ENCODE results near the gene GBA3.

The GBA3 gene

GRCh38 chr4:22668301-22668700 lies 24.4 kb upstream of the GBA3 start:
- H3K14ac ChIP-seq (ENCODE audit: low read length) = no peak overlapping the region
- no peak overlapping the region for H2BK5ac ChIP-seq (ENCODE audit: low read length)
- H4K8ac ChIP-seq (ENCODE audit: low read depth, low read length) = no peak overlapping the region
- H3K9me3 ChIP-seq (replicated peaks in 1 of 2; ENCODE audit: control insufficient read depth in 2 of 2, insufficient read depth in 1 of 2, low read depth in 1 of 2, low read length in 2 of 2) = no peaks in the 10 kb centered on the region
- no peak overlapping the region for H4K91ac ChIP-seq (ENCODE audit: low read depth, low read length, poor library complexity)
- no peak overlapping the region for H3K23ac ChIP-seq (ENCODE audit: low read depth, low read length, poor library complexity)
- no peak overlapping the region for H3K9ac ChIP-seq (ENCODE audit: low read depth, low read length, poor library complexity)
- H2BK15ac ChIP-seq (ENCODE audit: low read length) = no peak overlapping the region
- no peak overlapping the region for H3K4ac ChIP-seq (ENCODE audit: low read length)
- H3K18ac ChIP-seq (ENCODE audit: low read length) = no peak overlapping the region
- no peak overlapping the region for H2AFZ ChIP-seq (ENCODE audit: low read length)
- no peak for DNase-seq (ENCODE audit: low spot score)
- H2BK120ac ChIP-seq (ENCODE audit: low read depth, low read length) = no peak overlapping the region
- H3K4me3 ChIP-seq (ENCODE audit: low read length in 2 of 2) = no peak overlapping the region
- H3K4me1 ChIP-seq (ENCODE audit: control insufficient read depth in 2 of 2, insufficient read depth in 1 of 2, low read depth in 1 of 2, low read length in 2 of 2) = no peaks in the 10 kb centered on the region
- no peak overlapping the region for H2BK12ac ChIP-seq (ENCODE audit: low read length)
- H3K79me1 ChIP-seq (ENCODE audit: low read depth, low read length) = no peaks in the 10 kb centered on the region
- no peaks in the 10 kb centered on the region for H3K36me3 ChIP-seq (replicated peaks in 1 of 2; ENCODE audit: control insufficient read depth in 2 of 2, insufficient read depth in 2 of 2, low read length in 2 of 2)
- no peak overlapping the region for H3K4me2 ChIP-seq (ENCODE audit: insufficient read depth, low read length, poor library complexity, severe bottlenecking)
- H3K27ac ChIP-seq (replicated peaks; ENCODE audit: low read length) = no peak overlapping the region
- H2AK5ac ChIP-seq (ENCODE audit: low read depth, low read length) = no peak overlapping the region
- H3K27me3 ChIP-seq (ENCODE audit: control insufficient read depth in 3 of 3, insufficient read depth in 3 of 3, low read depth in 1 of 3, low read length in 3 of 3) = no peaks in the 10 kb centered on the region

GRCh38 chr4:22668702-22669101 lies 24.0 kb upstream of the GBA3 start:
- Histone ChIP-seq H3K4ac (ENCODE audit: low read length) (no peak overlapping the region), H3K79me1 (ENCODE audit: low read depth, low read length) (no peaks in the 10 kb centered on the region), H3K9me3 (replicated peaks in 1 of 2; ENCODE audit: control insufficient read depth in 2 of 2, insufficient read depth in 1 of 2, low read depth in 1 of 2, low read length in 2 of 2) (no peaks in the 10 kb centered on the region), H3K36me3 (replicated peaks in 1 of 2; ENCODE audit: control insufficient read depth in 2 of 2, insufficient read depth in 2 of 2, low read length in 2 of 2) (no peaks in the 10 kb centered on the region), H3K14ac (ENCODE audit: low read length) (no peak overlapping the region), H3K4me1 (ENCODE audit: control insufficient read depth in 2 of 2, insufficient read depth in 1 of 2, low read depth in 1 of 2, low read length in 2 of 2) (no peaks in the 10 kb centered on the region), H2BK5ac (ENCODE audit: low read length) (no peak overlapping the region), H4K8ac (ENCODE audit: low read depth, low read length) (no peak overlapping the region), H3K27me3 (ENCODE audit: control insufficient read depth in 3 of 3, insufficient read depth in 3 of 3, low read depth in 1 of 3, low read length in 3 of 3) (no peaks in the 10 kb centered on the region), H2AK5ac (ENCODE audit: low read depth, low read length) (no peak overlapping the region), H3K9ac (ENCODE audit: low read depth, low read length, poor library complexity) (no peak overlapping the region), H2BK12ac (ENCODE audit: low read length) (no peak overlapping the region), H4K91ac (ENCODE audit: low read depth, low read length, poor library complexity) (no peak overlapping the region), H2AFZ (ENCODE audit: low read length) (no peak overlapping the region), H3K18ac (ENCODE audit: low read length) (no peak overlapping the region), H3K4me3 (ENCODE audit: low read length in 2 of 2) (no peak overlapping the region), H2BK15ac (ENCODE audit: low read length) (no peak overlapping the region), H2BK120ac (ENCODE audit: low read depth, low read length) (no peak overlapping the region), H3K27ac (replicated peaks; ENCODE audit: low read length) (no peak overlapping the region), H3K4me2 (ENCODE audit: insufficient read depth, low read length, poor library complexity, severe bottlenecking) (no peak overlapping the region), H3K23ac (ENCODE audit: low read depth, low read length, poor library complexity) (no peak overlapping the region)
- DNase-seq (ENCODE audit: low spot score) = no peak

DNA sequence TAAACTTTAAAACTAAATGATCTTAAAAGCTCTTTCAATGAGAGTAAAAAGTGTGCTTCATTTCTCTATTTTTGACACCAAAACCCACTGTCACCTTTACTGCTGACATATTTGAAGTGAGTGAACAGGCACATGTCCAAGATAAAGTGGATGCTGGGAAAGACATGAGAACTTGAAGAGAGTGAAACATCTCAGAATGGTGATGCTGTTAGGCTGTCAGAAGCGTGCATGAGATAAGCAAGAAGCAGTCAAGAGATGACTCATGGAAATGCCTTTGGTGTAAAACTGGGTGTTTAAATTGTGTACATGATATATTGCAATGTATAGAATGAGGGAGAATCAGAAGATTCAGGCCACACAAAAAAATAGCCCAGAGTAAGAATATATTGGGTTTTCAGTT lies 21.8 kb upstream of the GBA3 start:
- H3K27me3 ChIP-seq (ENCODE audit: control insufficient read depth in 3 of 3, insufficient read depth in 3 of 3, low read depth in 1 of 3, low read length in 3 of 3) = no peaks in the 10 kb centered on the region
- no peak overlapping the region for H3K4ac ChIP-seq (ENCODE audit: low read length)
- no peak overlapping the region for H3K18ac ChIP-seq (ENCODE audit: low read length)
- H3K9me3 ChIP-seq (replicated peaks in 1 of 2; ENCODE audit: control insufficient read depth in 2 of 2, insufficient read depth in 1 of 2, low read depth in 1 of 2, low read length in 2 of 2) = no peaks in the 10 kb centered on the region
- H3K27ac ChIP-seq (replicated peaks; ENCODE audit: low read length) = no peak overlapping the region
- H3K4me1 ChIP-seq (ENCODE audit: control insufficient read depth in 2 of 2, insufficient read depth in 1 of 2, low read depth in 1 of 2, low read length in 2 of 2) = no peaks in the 10 kb centered on the region
- H3K23ac ChIP-seq (ENCODE audit: low read depth, low read length, poor library complexity) = no peak overlapping the region
- no peak overlapping the region for H3K9ac ChIP-seq (ENCODE audit: low read depth, low read length, poor library complexity)
- no peak for DNase-seq (ENCODE audit: low spot score)
- H3K36me3 ChIP-seq (replicated peaks in 1 of 2; ENCODE audit: control insufficient read depth in 2 of 2, insufficient read depth in 2 of 2, low read length in 2 of 2) = no peaks in the 10 kb centered on the region
- H3K14ac ChIP-seq (ENCODE audit: low read length) = no peak overlapping the region
- WGBS, 2 donors (ENCODE audit: extremely low coverage in 2 of 2, insufficient read length in 2 of 2, insufficient replicate concordance in 1 of 2) = no CpG with 5 or more reads among the region's 1 CpG
- no peak overlapping the region for H3K4me3 ChIP-seq (ENCODE audit: low read length in 2 of 2)
- no peak overlapping the region for H2BK5ac ChIP-seq (ENCODE audit: low read length)
- no peak overlapping the region for H2AFZ ChIP-seq (ENCODE audit: low read length)
- H4K91ac ChIP-seq (ENCODE audit: low read depth, low read length, poor library complexity) = no peak overlapping the region
- H2AK5ac ChIP-seq (ENCODE audit: low read depth, low read length) = no peak overlapping the region
- H4K8ac ChIP-seq (ENCODE audit: low read depth, low read length) = no peak overlapping the region
- H3K4me2 ChIP-seq (ENCODE audit: insufficient read depth, low read length, poor library complexity, severe bottlenecking) = no peak overlapping the region
- no peaks in the 10 kb centered on the region for H3K79me1 ChIP-seq (ENCODE audit: low read depth, low read length)
- H2BK120ac ChIP-seq (ENCODE audit: low read depth, low read length) = no peak overlapping the region
- no peak overlapping the region for H2BK12ac ChIP-seq (ENCODE audit: low read length)
- no peak overlapping the region for H2BK15ac ChIP-seq (ENCODE audit: low read length)

DNA sequence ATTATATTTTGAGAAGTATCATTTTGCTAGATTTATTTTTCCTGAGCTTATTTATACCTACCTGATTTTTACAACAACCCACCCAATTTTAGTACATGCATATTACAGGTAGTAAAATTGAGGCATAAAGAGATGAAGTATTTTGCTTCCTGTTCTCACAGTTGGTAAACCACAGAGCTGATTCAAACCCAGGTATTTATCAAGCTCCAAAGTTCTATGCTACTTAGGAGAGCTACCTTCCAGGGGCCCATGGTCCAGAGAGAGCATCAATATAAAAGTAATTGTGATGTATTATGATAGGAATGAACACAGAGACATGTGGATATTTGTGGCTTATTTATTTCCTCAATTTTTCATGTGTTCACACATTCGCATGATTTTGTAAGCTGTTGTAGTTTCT lies 20.2 kb upstream of the GBA3 start:
- no peak overlapping the region for H2BK120ac ChIP-seq (ENCODE audit: low read depth, low read length)
- no peak overlapping the region for H3K4me3 ChIP-seq (ENCODE audit: low read length in 2 of 2)
- no peak overlapping the region for H2BK15ac ChIP-seq (ENCODE audit: low read length)
- no peak overlapping the region for H3K9ac ChIP-seq (ENCODE audit: low read depth, low read length, poor library complexity)
- no peak overlapping the region for H2BK12ac ChIP-seq (ENCODE audit: low read length)
- H3K36me3 ChIP-seq (replicated peaks in 1 of 2; ENCODE audit: control insufficient read depth in 2 of 2, insufficient read depth in 2 of 2, low read length in 2 of 2) = no peaks in the 10 kb centered on the region
- no peaks in the 10 kb centered on the region for H3K27me3 ChIP-seq (ENCODE audit: control insufficient read depth in 3 of 3, insufficient read depth in 3 of 3, low read depth in 1 of 3, low read length in 3 of 3)
- no peak overlapping the region for H4K91ac ChIP-seq (ENCODE audit: low read depth, low read length, poor library complexity)
- H3K14ac ChIP-seq (ENCODE audit: low read length) = no peak overlapping the region
- no peak for DNase-seq (ENCODE audit: low spot score)
- H3K9me3 ChIP-seq (replicated peaks in 1 of 2; ENCODE audit: control insufficient read depth in 2 of 2, insufficient read depth in 1 of 2, low read depth in 1 of 2, low read length in 2 of 2) = no peaks in the 10 kb centered on the region
- no peak overlapping the region for H3K4ac ChIP-seq (ENCODE audit: low read length)
- H2AFZ ChIP-seq (ENCODE audit: low read length) = no peak overlapping the region
- H3K18ac ChIP-seq (ENCODE audit: low read length) = no peak overlapping the region
- H3K4me1 ChIP-seq (ENCODE audit: control insufficient read depth in 2 of 2, insufficient read depth in 1 of 2, low read depth in 1 of 2, low read length in 2 of 2) = no peaks in the 10 kb centered on the region
- no peak overlapping the region for H3K23ac ChIP-seq (ENCODE audit: low read depth, low read length, poor library complexity)
- no CpG with 5 or more reads among the region's 1 CpG for WGBS, 2 donors (ENCODE audit: extremely low coverage in 2 of 2, insufficient read length in 2 of 2, insufficient replicate concordance in 1 of 2)
- H2BK5ac ChIP-seq (ENCODE audit: low read length) = no peak overlapping the region
- H3K4me2 ChIP-seq (ENCODE audit: insufficient read depth, low read length, poor library complexity, severe bottlenecking) = no peak overlapping the region
- no peaks in the 10 kb centered on the region for H3K79me1 ChIP-seq (ENCODE audit: low read depth, low read length)
- no peak overlapping the region for H4K8ac ChIP-seq (ENCODE audit: low read depth, low read length)
- H2AK5ac ChIP-seq (ENCODE audit: low read depth, low read length) = no peak overlapping the region
- no peak overlapping the region for H3K27ac ChIP-seq (replicated peaks; ENCODE audit: low read length)

Measured in neuronal stem cell (in vitro differentiated cells).